Measurements from ENCODE around the gene MTOR.

DNA sequence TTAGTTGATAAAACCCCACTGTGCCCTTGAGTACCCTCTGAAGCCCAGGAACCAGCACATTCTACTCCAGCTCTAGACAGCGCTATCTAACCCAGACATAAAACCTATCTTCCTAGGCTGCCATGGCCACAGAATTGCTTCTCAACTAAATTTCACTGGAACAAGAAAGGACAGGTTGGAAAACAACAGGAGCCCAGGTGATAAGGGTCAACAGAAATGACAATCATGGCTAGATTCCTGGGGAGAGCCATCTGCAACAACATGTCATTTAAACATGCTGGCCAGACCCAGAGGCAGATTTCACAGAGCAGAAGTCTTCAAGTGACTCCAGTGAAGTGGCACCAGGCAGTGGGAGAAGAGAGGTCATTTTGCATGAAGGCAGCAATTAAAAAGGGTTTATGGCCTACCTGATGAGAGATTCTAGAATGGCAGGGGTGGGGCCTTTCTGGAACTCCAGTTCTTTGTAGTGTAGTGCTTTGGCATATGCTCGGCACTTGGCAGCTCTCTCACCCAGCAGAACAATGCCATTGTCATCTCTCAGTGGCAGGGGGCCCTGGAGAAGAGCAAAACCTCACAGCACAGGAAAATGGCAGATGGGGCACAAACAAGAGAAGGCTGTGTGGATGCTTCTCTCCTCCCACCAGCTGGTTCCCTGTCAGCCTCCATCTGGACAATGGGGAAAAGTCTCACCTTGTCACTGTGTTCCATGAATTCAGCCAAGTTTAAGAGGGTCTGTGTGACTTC lies 63.3 kb downstream of the MTOR start:
- no peak for TF ChIP-seq JUND (IDR thresholded peaks at IDR 0.05; ENCODE audit: low read depth, low read length)
- TF ChIP-seq SUPT20H (IDR thresholded peaks at IDR 0.05; ENCODE audit: borderline replicate concordance, control insufficient read depth, low read depth, low read length), result no peak
- no peak for TF ChIP-seq EP300 (IDR thresholded peaks at IDR 0.05; ENCODE audit: borderline replicate concordance in 1 of 2, control insufficient read depth in 1 of 2, low read depth in 2 of 2, low read length in 2 of 2)
- TF ChIP-seq NFIC (IDR thresholded peaks at IDR 0.05; ENCODE audit: low read depth, low read length), result no peak
- no peak for TF ChIP-seq CTCF (IDR thresholded peaks at IDR 0.05 in 2 of 3, conservative IDR thresholded peaks at IDR 0.05 in 1 of 3; ENCODE audit: control insufficient read depth in 2 of 3, extremely low read depth in 1 of 3, insufficient read depth in 1 of 3, low read depth in 3 of 3, low read length in 3 of 3)
- TF ChIP-seq ESRRA (IDR thresholded peaks at IDR 0.05; ENCODE audit: low read length), result no peak
- TF ChIP-seq, protein P1, sequence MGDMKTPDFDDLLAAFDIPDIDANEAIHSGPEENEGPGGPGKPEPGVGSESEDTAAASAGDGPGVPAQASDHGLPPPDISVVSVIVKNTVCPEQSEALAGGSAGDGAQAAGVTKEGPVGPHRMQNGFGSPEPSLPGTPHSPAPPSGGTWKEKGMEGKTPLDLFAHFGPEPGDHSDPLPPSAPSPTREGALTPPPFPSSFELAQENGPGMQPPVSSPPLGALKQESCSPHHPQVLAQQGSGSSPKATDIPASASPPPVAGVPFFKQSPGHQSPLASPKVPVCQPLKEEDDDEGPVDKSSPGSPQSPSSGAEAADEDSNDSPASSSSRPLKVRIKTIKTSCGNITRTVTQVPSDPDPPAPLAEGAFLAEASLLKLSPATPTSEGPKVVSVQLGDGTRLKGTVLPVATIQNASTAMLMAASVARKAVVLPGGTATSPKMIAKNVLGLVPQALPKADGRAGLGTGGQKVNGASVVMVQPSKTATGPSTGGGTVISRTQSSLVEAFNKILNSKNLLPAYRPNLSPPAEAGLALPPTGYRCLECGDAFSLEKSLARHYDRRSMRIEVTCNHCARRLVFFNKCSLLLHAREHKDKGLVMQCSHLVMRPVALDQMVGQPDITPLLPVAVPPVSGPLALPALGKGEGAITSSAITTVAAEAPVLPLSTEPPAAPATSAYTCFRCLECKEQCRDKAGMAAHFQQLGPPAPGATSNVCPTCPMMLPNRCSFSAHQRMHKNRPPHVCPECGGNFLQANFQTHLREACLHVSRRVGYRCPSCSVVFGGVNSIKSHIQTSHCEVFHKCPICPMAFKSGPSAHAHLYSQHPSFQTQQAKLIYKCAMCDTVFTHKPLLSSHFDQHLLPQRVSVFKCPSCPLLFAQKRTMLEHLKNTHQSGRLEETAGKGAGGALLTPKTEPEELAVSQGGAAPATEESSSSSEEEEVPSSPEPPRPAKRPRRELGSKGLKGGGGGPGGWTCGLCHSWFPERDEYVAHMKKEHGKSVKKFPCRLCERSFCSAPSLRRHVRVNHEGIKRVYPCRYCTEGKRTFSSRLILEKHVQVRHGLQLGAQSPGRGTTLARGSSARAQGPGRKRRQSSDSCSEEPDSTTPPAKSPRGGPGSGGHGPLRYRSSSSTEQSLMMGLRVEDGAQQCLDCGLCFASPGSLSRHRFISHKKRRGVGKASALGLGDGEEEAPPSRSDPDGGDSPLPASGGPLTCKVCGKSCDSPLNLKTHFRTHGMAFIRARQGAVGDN (IDR thresholded peaks at IDR 0.05), result no peak
- TF ChIP-seq CBX5 (IDR thresholded peaks at IDR 0.05; ENCODE audit: low read depth), result no peak
- TF ChIP-seq MYC (IDR thresholded peaks at IDR 0.05; ENCODE audit: insufficient read depth, insufficient read length, insufficient replicate concordance, low read length, severe bottlenecking), result no peak
- TF ChIP-seq, protein P2, sequence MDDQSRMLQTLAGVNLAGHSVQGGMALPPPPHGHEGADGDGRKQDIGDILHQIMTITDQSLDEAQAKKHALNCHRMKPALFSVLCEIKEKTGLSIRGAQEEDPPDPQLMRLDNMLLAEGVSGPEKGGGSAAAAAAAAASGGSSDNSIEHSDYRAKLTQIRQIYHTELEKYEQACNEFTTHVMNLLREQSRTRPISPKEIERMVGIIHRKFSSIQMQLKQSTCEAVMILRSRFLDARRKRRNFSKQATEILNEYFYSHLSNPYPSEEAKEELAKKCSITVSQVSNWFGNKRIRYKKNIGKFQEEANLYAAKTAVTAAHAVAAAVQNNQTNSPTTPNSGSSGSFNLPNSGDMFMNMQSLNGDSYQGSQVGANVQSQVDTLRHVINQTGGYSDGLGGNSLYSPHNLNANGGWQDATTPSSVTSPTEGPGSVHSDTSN (IDR thresholded peaks at IDR 0.05; ENCODE audit: insufficient replicate concordance, low read depth, low read length), result no peak
- TF ChIP-seq KDM1A (IDR thresholded peaks at IDR 0.05; ENCODE audit: borderline replicate concordance), result no peak
- no peak for TF ChIP-seq STAT1 (conservative IDR thresholded peaks at IDR 0.05)
- no peak for TF ChIP-seq RELA (IDR thresholded peaks at IDR 0.05; ENCODE audit: borderline replicate concordance, partially characterized antibody)
- no peak for TF ChIP-seq SIN3A (IDR thresholded peaks at IDR 0.05; ENCODE audit: low read depth, low read length)
